HFFc6 (cell line): ENCODE data around the gene PRICKLE2. TPM values are rescaled to one million over a fixed set of nuclear protein-coding genes. Genes with fewer than 3 reads are reported as not detected.

ENCODE experiments used
- DNase-seq: peaks from one replicate; pipeline ENCODE4 v3.0.0-alpha.2; 2018
- H3K27ac Mint-ChIP-seq: 2 replicates; pipeline ENCODE4 v1.8.0; 2020; ENCODE audit warnings: mild to moderate bottlenecking, mixed read lengths
- H3K27me3 Mint-ChIP-seq: 2 replicates; pipeline ENCODE4 v1.8.0; 2021; ENCODE audit warnings: mild to moderate bottlenecking, moderate library complexity, mixed read lengths; ENCODE audit not compliant: insufficient read depth
- H3K36me3 Mint-ChIP-seq: 2 replicates; pipeline ENCODE4 v1.8.0; 2021; ENCODE audit warnings: low read depth, mixed read lengths
- H3K4me1 Mint-ChIP-seq: 2 replicates; pipeline ENCODE4 v1.8.0; 2020; ENCODE audit warnings: low read depth, mixed read lengths
- H3K4me3 Mint-ChIP-seq: 2 replicates; pipeline ENCODE4 v1.8.0; 2020; ENCODE audit warnings: mild to moderate bottlenecking, moderate library complexity, mixed read lengths
- H3K9me3 Mint-ChIP-seq: 2 replicates; pipeline ENCODE4 v1.8.0; 2020; ENCODE audit warnings: mild to moderate bottlenecking, mixed read lengths
- CTCF ChIP-seq: fragments of 200-600 bp; sonication (generic); IDR thresholded peaks from 2 replicates; pipeline ENCODE4 v1.5.0; 2021; ENCODE audit warnings: antibody characterized with exemption, mild to moderate bottlenecking
- total RNA-seq, 6 experiments: library from RNA; stranded (reverse); fragmentation: NEBNext Ultra II Directional; extraction: Animal tissue kit (Norgen Biotek cat#: 25700); gene quantifications; 2 replicates in 1 of 6; 3 replicates in 5 of 6; pipeline ENCODE4 v1.2.3, GENCODE V29; 2021

The PRICKLE2 gene
- total RNA-seq, 6 experiments from 2014 or later, result 14.0 to 21.7 (median 18.4) TPM

DNA sequence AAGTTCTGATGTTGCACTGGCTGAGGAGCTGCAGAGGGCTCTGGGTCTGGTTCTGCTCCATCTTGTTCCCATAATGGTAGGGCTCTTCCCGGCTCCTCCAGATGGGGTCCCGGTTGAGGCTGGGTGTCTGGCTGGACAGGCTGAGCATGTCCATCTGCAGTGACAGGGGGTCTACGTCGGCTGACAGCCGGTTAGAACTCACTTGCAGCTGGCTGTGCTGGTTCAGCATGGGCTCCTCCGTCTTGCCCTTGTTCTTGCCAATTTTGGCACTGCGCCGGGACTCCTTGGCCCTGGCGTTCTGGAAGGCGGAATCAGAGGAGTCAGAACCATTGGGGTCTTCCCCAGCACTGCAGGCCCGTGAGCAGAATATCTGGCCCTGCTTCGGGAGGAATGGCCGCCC lies 78.1 kb downstream of the PRICKLE2 start:
- Mint-ChIP-seq H3K9me3 (peaks cover 13% of the 10 kb centered on the region), H3K36me3 (peaks cover 53% of the 10 kb centered on the region), H3K4me3 (no peak overlapping the region), H3K27ac (no peak overlapping the region), H3K4me1 (peaks cover 54% of the 10 kb centered on the region), H3K27me3 (peaks cover 4% of the 10 kb centered on the region; the same call in 1 of the 2 replicates)
- no peak for DNase-seq
- no peak for TF ChIP-seq CTCF

DNA sequence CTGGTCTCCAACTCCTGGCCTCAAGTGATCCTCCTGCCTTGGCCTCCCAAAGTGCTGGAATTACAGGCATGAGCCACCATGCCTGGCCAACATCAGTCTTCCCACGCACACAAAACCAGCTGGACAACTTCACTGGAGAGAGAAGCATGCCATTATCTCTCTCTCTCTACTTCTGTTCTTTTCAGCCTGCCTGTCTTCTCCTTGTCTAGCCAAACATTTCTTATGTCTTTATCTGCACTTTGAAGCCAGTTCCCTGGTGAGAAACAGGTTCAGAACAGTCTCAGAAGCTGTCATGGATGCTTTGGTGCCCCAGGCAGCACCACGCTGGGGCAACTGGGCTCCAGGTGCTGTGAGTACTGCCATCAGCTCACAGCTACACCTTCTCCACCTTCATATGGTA lies 79.8 kb downstream of the PRICKLE2 start:
- no peak for DNase-seq
- Mint-ChIP-seq H3K36me3 (peaks cover 39% of the 10 kb centered on the region), H3K27ac (peak overlapping the region; percentile 68; the same call in 1 of the 2 replicates), H3K4me3 (no peak overlapping the region), H3K4me1 (peaks cover 50% of the 10 kb centered on the region), H3K9me3 (no peaks in the 10 kb centered on the region), H3K27me3 (peaks cover 2% of the 10 kb centered on the region; the same call in 1 of the 2 replicates)
- TF ChIP-seq CTCF, result no peak

- H3K27me3 Mint-ChIP-seq, result peaks cover 2% of the 10 kb centered on the region; the same call in 1 of the 2 replicates
- H3K36me3 Mint-ChIP-seq, result peaks cover 46% of the 10 kb centered on the region
- H3K9me3 Mint-ChIP-seq, result no peaks in the 10 kb centered on the region
- H3K4me1 Mint-ChIP-seq, result peaks cover 45% of the 10 kb centered on the region
- TF ChIP-seq CTCF, result no peak
- peak overlapping the region; percentile 63 for H3K4me3 Mint-ChIP-seq
- DNase-seq, result no peak
- H3K27ac Mint-ChIP-seq, result peak overlapping the region; percentile 93
These were observed 80.9 kb downstream of the PRICKLE2 start for GRCh38 chr3:64144241-64144900.

DNA sequence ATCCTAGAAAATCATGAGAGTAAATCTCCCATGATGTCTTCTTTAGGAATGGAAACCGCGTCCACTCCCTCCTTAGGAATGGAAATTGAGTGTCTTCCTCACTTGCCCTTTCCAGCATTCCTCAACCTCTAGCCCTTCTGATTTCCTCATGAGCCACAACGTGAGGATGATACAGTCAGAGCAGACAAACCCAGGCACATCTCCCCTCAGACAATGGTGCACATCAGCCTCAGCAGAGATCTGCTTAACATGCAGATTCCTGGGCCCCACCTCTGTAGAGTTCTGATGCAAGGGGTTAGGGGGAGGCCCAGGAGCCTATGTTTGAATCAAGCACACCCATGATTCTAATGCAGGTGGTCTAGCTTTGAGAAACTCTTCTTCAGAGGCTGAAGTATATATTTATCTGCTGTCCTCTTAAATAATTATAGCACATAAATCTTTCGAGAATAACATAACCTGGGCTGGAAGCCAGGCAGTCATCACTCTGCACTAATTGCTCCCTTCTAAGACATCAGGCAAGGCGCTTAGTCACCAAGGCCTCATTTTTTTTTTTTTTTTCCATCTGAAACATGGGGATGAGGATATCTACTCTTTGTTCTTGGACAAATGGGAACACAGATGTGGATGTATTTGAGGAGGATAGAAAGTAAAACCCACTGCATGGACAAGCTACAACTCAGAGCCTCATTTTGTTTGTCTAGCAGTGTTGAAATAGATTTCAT lies 81.7 kb downstream of the PRICKLE2 start:
- TF ChIP-seq CTCF, result no peak
- peak overlapping the region; percentile 93 for H3K27ac Mint-ChIP-seq
- H3K4me3 Mint-ChIP-seq, result peak overlapping the region; percentile 63

GRCh38 chr3:64141476-64141875 lies 83.8 kb downstream of the PRICKLE2 start:
- DNase-seq, result no peak
- H3K36me3 Mint-ChIP-seq, result peaks cover 45% of the 10 kb centered on the region
- H3K4me1 Mint-ChIP-seq, result peaks cover 68% of the 10 kb centered on the region
- H3K9me3 Mint-ChIP-seq, result no peaks in the 10 kb centered on the region
- no peak overlapping the region for H3K4me3 Mint-ChIP-seq
- no peak for TF ChIP-seq CTCF
- H3K27ac Mint-ChIP-seq, result peak overlapping the region; percentile 51
- H3K27me3 Mint-ChIP-seq, result peaks cover 2% of the 10 kb centered on the region; the same call in 1 of the 2 replicates

More for the DNA sequence above, 81.7 kb downstream of the PRICKLE2 start:
- H3K36me3 Mint-ChIP-seq, result peaks cover 50% of the 10 kb centered on the region
- H3K9me3 Mint-ChIP-seq, result no peaks in the 10 kb centered on the region
- peak; percentile 83 for DNase-seq
- peaks cover 2% of the 10 kb centered on the region; the same call in 1 of the 2 replicates for H3K27me3 Mint-ChIP-seq
- H3K4me1 Mint-ChIP-seq, result peaks cover 49% of the 10 kb centered on the region
